K562 (cell line): ENCODE measurements around the gene ADGRB3. TPM values are rescaled to one million over a fixed set of nuclear protein-coding genes. Genes with fewer than 3 reads are reported as not detected.
A peak's percentile ranks its signal among the peaks of the same experiment; 100 is the strongest.

ENCODE experiments used
- ARHGAP35 ChIP-seq: fragments of 450-650 bp; IDR thresholded peaks from 2 replicates; pipeline ENCODE4 v1.6.1; 2018; ENCODE audit not compliant: partially characterized antibody
- C11orf30 ChIP-seq: fragments of 450-650 bp; IDR thresholded peaks from 2 replicates; pipeline ENCODE4 v1.6.1; 2016; ENCODE audit warnings: low read depth, mild to moderate bottlenecking
- CTBP1 ChIP-seq: fragments of 450-650 bp; IDR thresholded peaks from 2 replicates; pipeline ENCODE4 v1.6.1; 2016; ENCODE audit warnings: borderline replicate concordance
- ELF2 ChIP-seq: fragments of 250-450 bp; sonication (Bioruptor Pico); IDR thresholded peaks from 2 replicates; pipeline ENCODE4 v1.5.0; 2021; ENCODE audit warnings: mild to moderate bottlenecking
- EP300 ChIP-seq: IDR thresholded peaks from 2 replicates; pipeline ENCODE4 v1.6.1; 2012; ENCODE audit warnings: low read length, improper control_type of control experiment
- JUND ChIP-seq, 2 experiments: IDR thresholded peaks; 2 replicates in 1 of 2; 3 replicates in 1 of 2; pipeline ENCODE4 v1.6.1; 2011; ENCODE audit warnings: borderline replicate concordance in 2 of 2, low read depth in 2 of 2, low read length in 2 of 2, improper control_type of control experiment in 1 of 2, missing biosample characterization in 1 of 2, missing genetic modification characterization in 1 of 2, missing genetic modification reagents in 1 of 2
- PCBP2 ChIP-seq: fragments of 200-400 bp; formaldehyde crosslinking; IDR thresholded peaks from 2 replicates; pipeline ENCODE4 v1.6.1; 2018; ENCODE audit warnings: low read length, low read depth, mild to moderate bottlenecking, moderate library complexity; ENCODE audit not compliant: poor library complexity, severe bottlenecking
- RBBP5 ChIP-seq: fragments of 200-600 bp; sonication (generic); IDR thresholded peaks from 2 replicates; pipeline ENCODE4 v1.6.1; 2012; ENCODE audit warnings: borderline replicate concordance, mild to moderate bottlenecking, low read length, control low read depth, inconsistent platforms; ENCODE audit not compliant: insufficient read depth, poor library complexity, severe bottlenecking
- SMARCA4 ChIP-seq: fragments of 450-650 bp; IDR thresholded peaks from 2 replicates; pipeline ENCODE4 v1.6.1; 2016
- TAF7 ChIP-seq: fragments of 450-650 bp; IDR thresholded peaks from 2 replicates; pipeline ENCODE4 v1.6.1; 2016; ENCODE audit warnings: missing genetic modification characterization, missing compliant biosample characterization
- TSC22D4 ChIP-seq: fragments of 450-650 bp; IDR thresholded peaks from 2 replicates; pipeline ENCODE4 v1.6.1; 2016; ENCODE audit warnings: missing genetic modification characterization, missing biosample characterization, control low read depth
- ZC3H4 ChIP-seq: sonication (generic); formaldehyde crosslinking; IDR thresholded peaks from 2 replicates; pipeline ENCODE4 v1.9.0; 2021; ENCODE audit warnings: missing genetic modification reagents, borderline replicate concordance
- ZNF124 ChIP-seq: sonication (generic); formaldehyde crosslinking; IDR thresholded peaks from 2 replicates; pipeline ENCODE4 v1.8.1; 2022; ENCODE audit warnings: missing genetic modification reagents
- polyA plus RNA-seq, 8 experiments: library from polyadenylated mRNA; depleted of rRNA in 4 of 8; stranded (reverse) in 5 of 8; unstranded in 3 of 8; fragments of >200 nt; fragmentation: Nextera tagmentation in 2 of 8; fragmentation: Illumina TruSeq in 1 of 8; extraction: Ambion mirVana in 2 of 8; extraction: Trizol in 1 of 8; gene quantifications; 2 replicates each; pipeline versions ENCODE4 v1.2.1 to v1.2.3, GENCODE V29; 2011 to 2014; ENCODE audit warnings: inconsistent platforms in 1 of 8, missing spikeins in 1 of 8
- total RNA-seq, 7 experiments: library from RNA; depleted of rRNA in 6 of 7; stranded (reverse); fragments of >200 nt in 6 of 7; fragmentation: Illumina TruSeq in 2 of 7; extraction: Trizol in 2 of 7; gene quantifications; 2 replicates each; pipeline versions ENCODE4 v1.2.1 to v1.2.3, GENCODE V29; 2011 to 2021; ENCODE audit warnings: low replicate concordance in 1 of 7
- TF ChIP-seq, protein P1 (sequence below): fragments of 200-800 bp; sonication (Bioruptor generic); IDR thresholded peaks from 2 replicates; pipeline ENCODE4 v1.6.1; 2016; ENCODE audit warnings: missing genetic modification characterization, missing compliant biosample characterization
- TF ChIP-seq, protein P2 (sequence below): IDR thresholded peaks from 2 replicates; pipeline ENCODE4 v1.6.1; 2012; ENCODE audit warnings: low read depth, low read length, improper control_type of control experiment, borderline replicate concordance
- TF ChIP-seq, protein P3 (sequence below): sonication (generic); formaldehyde crosslinking; IDR thresholded peaks from 2 replicates; pipeline ENCODE4 v1.8.1; 2022; ENCODE audit warnings: missing genetic modification reagents
- TF ChIP-seq, protein P4 (sequence below): fragments of 250-450 bp; sonication (Bioruptor Pico); IDR thresholded peaks from 2 replicates; pipeline ENCODE4 v1.5.0; 2021; ENCODE audit warnings: mild to moderate bottlenecking, moderate library complexity

Gene ADGRB3
- total and polyA plus RNA-seq, 9 of the 15 experiments (the other 6 are each of a cell fraction or from before 2014, with no cell fraction given), result 0.90 to 7.8 (median 2.4) TPM

DNA sequence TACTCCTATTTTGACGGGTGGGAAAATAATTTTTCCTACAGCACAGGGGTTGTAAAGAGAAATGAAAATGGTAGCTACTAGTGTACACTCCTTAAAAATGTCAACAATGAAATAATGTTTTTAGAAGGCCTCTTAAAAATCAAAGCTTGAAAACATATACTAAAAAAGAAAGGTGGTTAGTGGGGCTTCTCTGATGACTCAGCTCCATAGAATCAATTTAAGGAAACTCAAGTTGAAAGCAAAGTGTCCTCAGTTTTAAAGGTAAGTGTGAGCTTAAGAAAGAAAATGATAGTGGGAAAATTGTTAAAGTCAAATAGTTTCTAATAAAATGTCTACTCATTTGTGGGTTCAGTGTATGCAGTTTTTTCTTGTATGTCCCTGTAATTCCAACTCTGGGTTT is 58.2 kb downstream of the ADGRB3 start (continued):
- TF ChIP-seq, protein P1, sequence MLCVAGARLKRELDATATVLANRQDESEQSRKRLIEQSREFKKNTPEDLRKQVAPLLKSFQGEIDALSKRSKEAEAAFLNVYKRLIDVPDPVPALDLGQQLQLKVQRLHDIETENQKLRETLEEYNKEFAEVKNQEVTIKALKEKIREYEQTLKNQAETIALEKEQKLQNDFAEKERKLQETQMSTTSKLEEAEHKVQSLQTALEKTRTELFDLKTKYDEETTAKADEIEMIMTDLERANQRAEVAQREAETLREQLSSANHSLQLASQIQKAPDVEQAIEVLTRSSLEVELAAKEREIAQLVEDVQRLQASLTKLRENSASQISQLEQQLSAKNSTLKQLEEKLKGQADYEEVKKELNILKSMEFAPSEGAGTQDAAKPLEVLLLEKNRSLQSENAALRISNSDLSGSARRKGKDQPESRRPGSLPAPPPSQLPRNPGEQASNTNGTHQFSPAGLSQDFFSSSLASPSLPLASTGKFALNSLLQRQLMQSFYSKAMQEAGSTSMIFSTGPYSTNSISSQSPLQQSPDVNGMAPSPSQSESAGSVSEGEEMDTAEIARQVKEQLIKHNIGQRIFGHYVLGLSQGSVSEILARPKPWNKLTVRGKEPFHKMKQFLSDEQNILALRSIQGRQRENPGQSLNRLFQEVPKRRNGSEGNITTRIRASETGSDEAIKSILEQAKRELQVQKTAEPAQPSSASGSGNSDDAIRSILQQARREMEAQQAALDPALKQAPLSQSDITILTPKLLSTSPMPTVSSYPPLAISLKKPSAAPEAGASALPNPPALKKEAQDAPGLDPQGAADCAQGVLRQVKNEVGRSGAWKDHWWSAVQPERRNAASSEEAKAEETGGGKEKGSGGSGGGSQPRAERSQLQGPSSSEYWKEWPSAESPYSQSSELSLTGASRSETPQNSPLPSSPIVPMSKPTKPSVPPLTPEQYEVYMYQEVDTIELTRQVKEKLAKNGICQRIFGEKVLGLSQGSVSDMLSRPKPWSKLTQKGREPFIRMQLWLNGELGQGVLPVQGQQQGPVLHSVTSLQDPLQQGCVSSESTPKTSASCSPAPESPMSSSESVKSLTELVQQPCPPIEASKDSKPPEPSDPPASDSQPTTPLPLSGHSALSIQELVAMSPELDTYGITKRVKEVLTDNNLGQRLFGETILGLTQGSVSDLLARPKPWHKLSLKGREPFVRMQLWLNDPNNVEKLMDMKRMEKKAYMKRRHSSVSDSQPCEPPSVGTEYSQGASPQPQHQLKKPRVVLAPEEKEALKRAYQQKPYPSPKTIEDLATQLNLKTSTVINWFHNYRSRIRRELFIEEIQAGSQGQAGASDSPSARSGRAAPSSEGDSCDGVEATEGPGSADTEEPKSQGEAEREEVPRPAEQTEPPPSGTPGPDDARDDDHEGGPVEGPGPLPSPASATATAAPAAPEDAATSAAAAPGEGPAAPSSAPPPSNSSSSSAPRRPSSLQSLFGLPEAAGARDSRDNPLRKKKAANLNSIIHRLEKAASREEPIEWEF (CRISPR knock-in tag), result no peak
- TF ChIP-seq ARHGAP35 (no peak), TSC22D4 (no peak), TAF7 (tag) (no peak), JUND (IDR thresholded peaks at IDR 0.05; ENCODE audit: borderline replicate concordance, low read depth, low read length) (peak; percentile 37; the same call in 1 of the 2 replicates), JUND (tag; IDR thresholded peaks at IDR 0.05; ENCODE audit: borderline replicate concordance, low read depth, low read length) (no peak), EP300 (no peak), PCBP2 (no peak), ZNF124 (CRISPR knock-in tag) (no peak), RBBP5 (no peak), SMARCA4 (0 out of 2 replicates have a peak, but pooled peaks have one; percentile 24), CTBP1 (no peak), C11orf30 (peak; percentile 66), ELF2 (CRISPR knock-in tag) (no peak), ZC3H4 (CRISPR knock-in tag) (no peak)
- TF ChIP-seq, protein P2, sequence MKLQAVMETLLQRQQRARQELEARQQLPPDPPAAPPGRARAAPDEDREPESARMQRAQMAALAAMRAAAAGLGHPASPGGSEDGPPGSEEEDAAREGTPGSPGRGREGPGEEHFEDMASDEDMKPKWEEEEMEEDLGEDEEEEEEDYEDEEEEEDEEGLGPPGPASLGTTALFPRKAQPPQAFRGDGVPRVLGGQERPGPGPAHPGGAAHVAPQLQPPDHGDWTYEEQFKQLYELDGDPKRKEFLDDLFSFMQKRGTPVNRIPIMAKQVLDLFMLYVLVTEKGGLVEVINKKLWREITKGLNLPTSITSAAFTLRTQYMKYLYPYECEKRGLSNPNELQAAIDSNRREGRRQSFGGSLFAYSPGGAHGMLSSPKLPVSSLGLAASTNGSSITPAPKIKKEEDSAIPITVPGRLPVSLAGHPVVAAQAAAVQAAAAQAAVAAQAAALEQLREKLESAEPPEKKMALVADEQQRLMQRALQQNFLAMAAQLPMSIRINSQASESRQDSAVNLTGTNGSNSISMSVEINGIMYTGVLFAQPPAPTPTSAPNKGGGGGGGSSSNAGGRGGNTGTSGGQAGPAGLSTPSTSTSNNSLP, result no peak
- TF ChIP-seq, protein P3, sequence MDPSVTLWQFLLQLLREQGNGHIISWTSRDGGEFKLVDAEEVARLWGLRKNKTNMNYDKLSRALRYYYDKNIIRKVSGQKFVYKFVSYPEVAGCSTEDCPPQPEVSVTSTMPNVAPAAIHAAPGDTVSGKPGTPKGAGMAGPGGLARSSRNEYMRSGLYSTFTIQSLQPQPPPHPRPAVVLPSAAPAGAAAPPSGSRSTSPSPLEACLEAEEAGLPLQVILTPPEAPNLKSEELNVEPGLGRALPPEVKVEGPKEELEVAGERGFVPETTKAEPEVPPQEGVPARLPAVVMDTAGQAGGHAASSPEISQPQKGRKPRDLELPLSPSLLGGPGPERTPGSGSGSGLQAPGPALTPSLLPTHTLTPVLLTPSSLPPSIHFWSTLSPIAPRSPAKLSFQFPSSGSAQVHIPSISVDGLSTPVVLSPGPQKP, result no peak
- TF ChIP-seq, protein P4, sequence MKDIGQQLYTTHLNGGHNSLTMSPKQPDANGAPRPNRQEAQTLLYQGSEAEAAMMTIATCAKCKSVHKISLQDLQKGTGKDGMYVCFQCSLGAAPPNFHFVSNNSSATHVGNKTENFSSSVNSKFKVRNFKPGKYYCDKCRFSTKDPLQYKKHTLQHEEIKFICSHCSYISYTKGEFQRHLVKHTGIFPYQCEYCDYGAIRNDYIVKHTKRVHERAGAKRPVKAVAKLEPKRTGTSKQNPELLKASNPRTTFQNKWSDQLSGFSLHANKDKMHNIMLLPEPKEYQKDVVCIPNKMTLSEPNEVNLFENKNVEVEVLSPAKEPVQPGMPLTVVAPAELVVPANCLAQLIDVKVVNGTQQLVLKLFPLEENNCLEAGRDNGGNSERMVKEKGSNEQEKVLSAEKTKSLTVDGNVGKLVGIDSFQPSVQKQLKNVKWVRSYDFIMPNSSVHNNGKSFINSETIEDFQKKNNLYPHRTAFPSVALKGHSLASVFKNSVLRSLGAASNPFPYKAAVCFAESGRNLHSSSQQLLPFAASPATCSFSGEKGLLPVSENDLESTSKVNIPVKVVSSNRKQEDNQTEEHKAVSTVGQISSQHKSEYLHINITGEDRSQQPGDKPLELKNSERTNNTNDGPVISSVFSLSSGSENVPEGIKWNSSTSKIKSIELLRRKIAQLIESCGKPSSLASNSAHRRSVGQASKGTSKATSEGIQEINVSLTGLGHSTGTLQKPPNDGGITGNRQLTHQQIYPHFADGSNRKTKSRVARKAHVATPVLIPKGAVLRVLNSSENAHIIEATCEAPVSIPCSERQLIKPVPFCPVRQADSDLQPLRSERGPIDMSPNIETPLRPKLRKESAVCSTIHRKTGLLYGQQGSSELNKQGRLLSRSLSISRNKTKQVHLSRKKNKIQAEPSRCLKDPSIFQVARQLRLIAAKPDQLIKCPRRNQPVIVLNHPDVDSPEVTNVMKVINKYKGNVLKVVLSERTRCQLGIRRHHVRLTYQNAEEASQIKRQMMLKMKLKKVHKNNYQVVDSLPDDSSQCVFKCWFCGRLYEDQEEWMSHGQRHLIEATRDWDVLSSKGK, result no peak
